ENCODE data around the gene MPZL3.

Gene MPZL3

GRCh38 chr11:118176778-118177134, 75.4 kb downstream of the MPZL3 start:
- no peak for DNase-seq
